Right lobe of liver (tissue), 6 donors: Measurements from ENCODE around the gene PITPNC1. TPM values are rescaled to one million over a fixed set of nuclear protein-coding genes. Genes with fewer than 3 reads are reported as not detected.

Experiments used
- ATAC-seq, 4 donors: fragments of 200-7000 bp; cut with Tn5 transposase; one replicate each; pipeline ENCODE4 v1.9.1; 2020; ENCODE audit warnings: mild to moderate bottlenecking in 4 of 4, moderate library complexity in 4 of 4
- DNase-seq, 3 donors: peaks; one replicate each; pipeline ENCODE4 v3.0.0-alpha.2; 2020
- H3K27ac ChIP-seq, 3 donors: fragments of 200-600 bp; one replicate each; pipeline ENCODE4 v1.8.0; 2022
- H3K27me3 ChIP-seq, 2 donors: fragments of 200-600 bp; one replicate each; pipeline ENCODE4 v1.8.0; 2022
- H3K36me3 ChIP-seq, 4 donors: fragments of 200-600 bp; sonication (generic) in 1 of 4; one replicate each; pipeline versions ENCODE4 v1.5.1 to v1.8.0; 2017 to 2022; ENCODE audit warnings: control low read depth in 1 of 4
- H3K4me1 ChIP-seq, 4 donors: fragments of 200-600 bp; sonication (generic) in 1 of 4; one replicate each; pipeline versions ENCODE4 v1.5.1 to v1.8.0; 2017 to 2022; ENCODE audit warnings: control low read depth in 1 of 4
- H3K4me3 ChIP-seq, 3 donors: fragments of 200-600 bp; one replicate each; pipeline ENCODE4 v1.8.0; 2022
- H3K9me3 ChIP-seq, 4 donors: fragments of 200-600 bp; sonication (generic) in 1 of 4; one replicate each; pipeline versions ENCODE4 v1.5.1 to v1.8.0; 2017 to 2022; ENCODE audit warnings: control low read depth in 1 of 4
- POLR2A ChIP-seq: fragments of 450-650 bp; IDR thresholded peaks from one replicate; pipeline ENCODE4 v1.6.1; 2017; ENCODE audit warnings: antibody characterized with exemption, mild to moderate bottlenecking
- WGBS: methylation state at CpG from one replicate; pipeline ENCODE4 v1.1.6; 2018; ENCODE audit warnings: low coverage, low lambda C conversion rate; ENCODE audit not compliant: insufficient coverage; ENCODE audit errors: missing lambda C conversion rate; 5-methylcytosine and 5-hydroxymethylcytosine counted together
- intact Hi-C, 2 donors: fragments of 100-400 bp; cut with DNase I; formaldehyde crosslinking; loops; one replicate each; pipeline versions ENCODE4 v1.11.2 to v1.14.1; 2022
- total RNA-seq, 6 experiments: library from RNA; depleted of rRNA in 2 of 6; stranded (reverse); fragments of >200 nt in 2 of 6; fragmentation: NEBNext Ultra II Directional in 3 of 6; extraction: Animal tissue kit (Norgen Biotek cat#: 25700) in 3 of 6; gene quantifications; one replicate each; pipeline versions ENCODE4 v1.1.0 to v1.2.4, GENCODE V29; 2016 to 2023
- TF ChIP-seq, protein P1 (sequence below), 4 donors: fragments of 200-600 bp in 3 of 4; fragments of 450-650 bp in 1 of 4; IDR thresholded peaks; one replicate each; pipeline versions ENCODE4 v1.5.1 to v1.8.0; 2016 to 2022; ENCODE audit warnings: antibody characterized with exemption in 4 of 4, mild to moderate bottlenecking in 2 of 4
- donor health status: DM: no; HTN: yes; CAD: no.
- donor health status: DM: no; HTN: no; CAD: no.
- donor health status: DM: no; HTN: no; CAD: no.
- donor health status: DM: no; HTN: yes; CAD: no.
- donor health status: DM: no; HTN: yes; CAD: no.

Gene PITPNC1
- total RNA-seq, 6 experiments from 2014 or later: 4.7 to 13.0 (median 7.4) TPM

DNA sequence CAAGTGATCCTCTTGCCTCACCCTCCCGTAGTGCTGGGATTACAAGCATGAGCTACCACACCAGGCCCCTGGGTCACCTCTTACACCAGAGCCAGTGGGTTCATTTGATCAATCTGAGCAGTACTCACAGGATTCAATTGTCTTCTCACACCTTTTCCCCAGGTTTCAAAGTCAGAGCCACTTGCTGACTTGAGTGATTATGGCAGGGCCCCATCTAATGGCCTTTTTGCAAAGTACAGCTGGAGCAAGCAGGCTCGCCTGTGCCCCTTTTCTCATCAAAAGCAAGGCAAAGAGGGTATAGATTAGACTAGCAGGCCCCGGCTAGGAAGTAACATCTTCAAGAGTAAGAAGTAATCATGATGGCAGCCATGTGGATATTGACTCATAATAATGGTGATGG lies 225.9 kb downstream of the PITPNC1 start:
- H3K4me1 ChIP-seq: no peaks in the 10 kb centered on the region
- H3K27ac ChIP-seq: no peak overlapping the region
- ATAC-seq: peak; percentile 17 to 43 (median 40)
- 94% methylated on average over 2 of the region's 3 CpGs for WGBS
- no peaks in the 10 kb centered on the region for H3K36me3 ChIP-seq
- no peaks in the 10 kb centered on the region for H3K9me3 ChIP-seq
- DNase-seq: no peak
- H3K27me3 ChIP-seq: no peaks in the 10 kb centered on the region
- intact Hi-C loops: no loop called here
- H3K4me3 ChIP-seq: no peak overlapping the region
- TF ChIP-seq POLR2A: no peak
- TF ChIP-seq, protein P1, sequence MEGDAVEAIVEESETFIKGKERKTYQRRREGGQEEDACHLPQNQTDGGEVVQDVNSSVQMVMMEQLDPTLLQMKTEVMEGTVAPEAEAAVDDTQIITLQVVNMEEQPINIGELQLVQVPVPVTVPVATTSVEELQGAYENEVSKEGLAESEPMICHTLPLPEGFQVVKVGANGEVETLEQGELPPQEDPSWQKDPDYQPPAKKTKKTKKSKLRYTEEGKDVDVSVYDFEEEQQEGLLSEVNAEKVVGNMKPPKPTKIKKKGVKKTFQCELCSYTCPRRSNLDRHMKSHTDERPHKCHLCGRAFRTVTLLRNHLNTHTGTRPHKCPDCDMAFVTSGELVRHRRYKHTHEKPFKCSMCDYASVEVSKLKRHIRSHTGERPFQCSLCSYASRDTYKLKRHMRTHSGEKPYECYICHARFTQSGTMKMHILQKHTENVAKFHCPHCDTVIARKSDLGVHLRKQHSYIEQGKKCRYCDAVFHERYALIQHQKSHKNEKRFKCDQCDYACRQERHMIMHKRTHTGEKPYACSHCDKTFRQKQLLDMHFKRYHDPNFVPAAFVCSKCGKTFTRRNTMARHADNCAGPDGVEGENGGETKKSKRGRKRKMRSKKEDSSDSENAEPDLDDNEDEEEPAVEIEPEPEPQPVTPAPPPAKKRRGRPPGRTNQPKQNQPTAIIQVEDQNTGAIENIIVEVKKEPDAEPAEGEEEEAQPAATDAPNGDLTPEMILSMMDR (IDR thresholded peaks at IDR 0.05): peak; percentile 25 to 37 (median 27)

DNA sequence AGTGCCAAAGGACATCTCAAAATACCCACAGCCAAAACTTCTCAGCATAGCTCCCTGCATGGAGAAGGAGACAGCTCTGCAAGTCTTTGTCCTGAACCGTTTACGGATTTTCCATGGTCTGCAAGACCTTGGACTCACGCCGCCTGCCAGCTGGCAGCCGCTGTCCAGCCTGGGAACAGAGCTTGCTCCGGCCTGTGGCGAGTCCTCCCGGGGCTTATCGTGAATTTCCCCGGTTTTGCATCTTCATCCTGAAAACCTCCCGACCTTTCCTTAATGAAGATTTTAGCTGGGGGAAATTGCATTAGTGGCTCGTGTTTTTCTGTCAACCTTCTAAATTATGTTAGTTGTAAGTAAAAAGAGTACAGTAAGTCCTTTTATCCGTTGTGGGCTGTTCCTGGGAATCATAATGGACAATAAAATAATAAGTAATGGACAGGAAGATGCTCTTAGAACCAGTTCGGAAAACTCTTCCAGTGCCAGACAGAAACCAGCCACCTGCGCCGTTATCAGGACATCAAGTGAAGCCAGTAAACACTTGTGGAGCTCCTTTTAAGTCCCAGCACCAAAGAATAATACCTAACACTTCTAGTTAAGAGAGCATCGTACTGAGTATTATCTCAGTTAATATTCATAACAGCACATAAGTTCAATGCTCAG lies 228.3 kb downstream of the PITPNC1 start:
- Histone ChIP-seq H3K9me3 (no peaks in the 10 kb centered on the region), H3K4me1 (no peaks in the 10 kb centered on the region), H3K4me3 (no peak overlapping the region), H3K27me3 (no peaks in the 10 kb centered on the region), H3K27ac (no peak overlapping the region), H3K36me3 (no peaks in the 10 kb centered on the region)
- intact Hi-C loops: no loop called here
- TF ChIP-seq POLR2A: no peak
- TF ChIP-seq, protein P1 (IDR thresholded peaks at IDR 0.05): no peak
- 59% methylated on average over 16 of the region's 17 CpGs for WGBS
- DNase-seq (peak; percentile 52 to 73 (median 60)), ATAC-seq (peak; percentile 78 to 83 (median 79))

DNA sequence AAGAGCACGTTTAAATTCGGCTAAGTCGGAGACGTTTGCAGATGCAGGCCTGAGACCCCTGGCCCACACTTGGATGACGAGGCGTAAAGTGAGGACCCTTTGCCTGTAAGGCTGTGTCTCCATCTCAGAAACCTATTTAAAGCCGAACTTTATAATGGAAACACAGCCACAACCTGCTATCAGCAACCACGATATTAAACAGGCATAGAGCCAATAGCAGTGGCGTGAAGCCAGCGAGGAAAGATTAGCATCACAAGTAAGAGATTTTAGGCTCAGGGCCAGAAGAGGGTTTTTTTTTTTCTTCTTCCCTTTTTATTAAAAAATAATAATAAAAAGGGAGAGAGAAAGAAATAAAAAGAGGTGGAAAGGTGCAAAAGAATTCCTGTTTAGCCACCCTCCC lies 229.4 kb downstream of the PITPNC1 start:
- Histone ChIP-seq H3K36me3 (no peaks in the 10 kb centered on the region), H3K27me3 (no peaks in the 10 kb centered on the region), H3K27ac (no peak overlapping the region), H3K4me3 (no peak overlapping the region), H3K4me1 (no peaks in the 10 kb centered on the region), H3K9me3 (no peaks in the 10 kb centered on the region)
- intact Hi-C loops: no loop called here
- DNase-seq (no peak), ATAC-seq (no peak)
- 59% methylated on average over 10 of the region's 10 CpGs for WGBS
- no peak for TF ChIP-seq POLR2A
- TF ChIP-seq, protein P1 (IDR thresholded peaks at IDR 0.05): no peak

DNA sequence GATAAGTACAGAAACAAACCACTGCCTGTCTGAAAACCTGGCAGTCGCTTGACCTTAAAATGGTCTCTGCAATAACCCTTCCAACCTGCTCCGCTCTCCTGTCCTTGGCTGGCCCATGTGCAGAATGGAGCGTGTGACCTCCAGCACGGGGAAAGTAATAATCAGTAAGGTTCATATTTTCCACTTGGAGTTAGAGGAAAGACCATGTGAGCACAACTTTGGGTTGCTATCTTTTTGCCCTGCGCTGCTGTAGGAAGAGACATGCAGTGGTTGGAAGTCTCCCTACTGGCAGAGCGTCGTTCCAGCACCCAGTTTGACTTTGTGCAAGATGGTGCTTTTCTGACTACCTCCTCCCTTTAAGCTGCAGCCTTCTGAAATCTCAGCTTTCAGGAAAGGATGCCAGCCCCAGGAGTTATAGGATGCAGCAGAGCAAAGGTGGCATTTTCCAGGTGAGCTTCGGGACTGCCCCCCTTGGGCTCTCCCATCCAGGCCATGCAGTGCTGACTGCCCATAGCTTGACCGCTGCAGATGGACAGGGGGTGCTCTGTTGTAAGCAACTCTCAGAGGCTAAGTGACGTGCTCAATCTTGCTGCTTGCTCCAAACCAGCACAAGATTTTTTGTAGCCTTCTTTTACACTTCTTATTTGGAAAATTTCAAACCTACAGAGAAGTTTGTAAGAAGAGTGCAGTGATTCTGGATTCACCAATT lies 230.0 kb downstream of the PITPNC1 start:
- Histone ChIP-seq H3K27me3 (no peaks in the 10 kb centered on the region), H3K36me3 (no peaks in the 10 kb centered on the region), H3K4me3 (no peak overlapping the region), H3K4me1 (no peaks in the 10 kb centered on the region), H3K27ac (no peak overlapping the region), H3K9me3 (no peaks in the 10 kb centered on the region)
- WGBS: 84% methylated on average over 7 of the region's 10 CpGs
- DNase-seq: no peak
- no peak for ATAC-seq
- intact Hi-C loops: no loop called here
- TF ChIP-seq, protein P1 (IDR thresholded peaks at IDR 0.05): no peak
- TF ChIP-seq POLR2A: no peak
